Neural progenitor cell (in vitro differentiated cells): ENCODE data around the gene CNGA1.

Experiments used
- EZH2phosphoT487 ChIP-seq: fragments of 200-600 bp; sonication (generic); IDR thresholded peaks from 2 replicates; pipeline ENCODE4 v1.6.1; 2017; ENCODE audit warnings: antibody characterized with exemption
- TF ChIP-seq, protein P1 (sequence below): fragments of 200-600 bp; sonication (generic); IDR thresholded peaks from 2 replicates; pipeline ENCODE4 v1.5.1; 2017; ENCODE audit warnings: antibody characterized with exemption, mild to moderate bottlenecking

GRCh38 chr4:48021100-48021499 lies 4.6 kb upstream of the CNGA1 start:
- TF ChIP-seq, protein P1, sequence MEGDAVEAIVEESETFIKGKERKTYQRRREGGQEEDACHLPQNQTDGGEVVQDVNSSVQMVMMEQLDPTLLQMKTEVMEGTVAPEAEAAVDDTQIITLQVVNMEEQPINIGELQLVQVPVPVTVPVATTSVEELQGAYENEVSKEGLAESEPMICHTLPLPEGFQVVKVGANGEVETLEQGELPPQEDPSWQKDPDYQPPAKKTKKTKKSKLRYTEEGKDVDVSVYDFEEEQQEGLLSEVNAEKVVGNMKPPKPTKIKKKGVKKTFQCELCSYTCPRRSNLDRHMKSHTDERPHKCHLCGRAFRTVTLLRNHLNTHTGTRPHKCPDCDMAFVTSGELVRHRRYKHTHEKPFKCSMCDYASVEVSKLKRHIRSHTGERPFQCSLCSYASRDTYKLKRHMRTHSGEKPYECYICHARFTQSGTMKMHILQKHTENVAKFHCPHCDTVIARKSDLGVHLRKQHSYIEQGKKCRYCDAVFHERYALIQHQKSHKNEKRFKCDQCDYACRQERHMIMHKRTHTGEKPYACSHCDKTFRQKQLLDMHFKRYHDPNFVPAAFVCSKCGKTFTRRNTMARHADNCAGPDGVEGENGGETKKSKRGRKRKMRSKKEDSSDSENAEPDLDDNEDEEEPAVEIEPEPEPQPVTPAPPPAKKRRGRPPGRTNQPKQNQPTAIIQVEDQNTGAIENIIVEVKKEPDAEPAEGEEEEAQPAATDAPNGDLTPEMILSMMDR, result no peak
- TF ChIP-seq EZH2phosphoT487, result no peak
